ENCODE results near the gene CD160. TPM values are rescaled to one million over a fixed set of nuclear protein-coding genes. Genes with fewer than 3 reads are reported as not detected.
A peak's percentile ranks its signal among the peaks of the same experiment; 100 is the strongest.

CD160 gene
- polyA plus RNA-seq, 3 donors = 0.01 to 1.4 (median 0.16) TPM

DNA sequence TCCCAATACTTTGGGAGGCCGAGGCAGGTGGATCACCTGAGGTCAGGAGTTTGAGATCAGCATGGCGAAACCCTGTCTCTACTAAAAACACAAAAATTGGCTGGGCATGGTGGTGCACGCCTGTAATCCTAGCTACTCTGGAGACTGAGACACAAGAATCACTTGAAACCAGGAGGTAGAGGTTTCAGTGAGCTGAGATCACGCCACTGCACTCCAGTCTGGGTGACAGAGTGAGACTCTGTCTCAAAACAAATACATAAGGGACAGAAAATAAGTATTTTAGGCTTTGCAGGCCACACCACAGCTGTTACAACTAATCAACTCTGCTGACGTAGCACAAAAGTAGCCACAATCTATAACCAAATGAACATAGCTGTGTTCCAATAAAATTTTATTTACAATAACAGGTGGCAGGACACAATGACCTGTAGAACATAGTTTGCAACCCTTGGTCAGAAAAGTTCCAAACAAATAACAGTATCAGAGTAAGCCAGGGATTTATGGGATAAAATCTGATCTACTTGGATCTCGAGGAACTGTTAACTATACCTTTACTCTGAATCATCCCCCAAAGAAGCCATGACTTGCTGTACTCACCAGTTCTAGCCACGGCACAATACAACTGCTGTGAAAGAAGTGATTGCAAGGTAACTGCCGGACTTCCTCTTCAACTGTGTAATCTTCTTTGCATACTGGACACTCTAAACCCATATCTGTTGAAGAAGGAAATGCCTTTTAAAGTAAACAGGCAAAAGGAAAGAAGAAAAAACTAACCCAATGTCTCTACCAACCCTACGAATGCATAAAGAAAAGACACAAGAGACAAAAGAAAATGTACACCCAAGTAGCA is 28.3 kb downstream of the CD160 start:
- H3K27ac Mint-ChIP-seq = peak overlapping the region in 4 of 7 donors; percentile 7 to 57 (median 36)
- 92% methylated on average over 2 of the region's 9 CpGs for WGBS (ENCODE audit: insufficient coverage)
- intact Hi-C loops (cut with micrococcal nuclease) = no loop called here
- H3K27me3 Mint-ChIP-seq (ENCODE audit: low read depth in 3 of 3) = no peaks in the 10 kb centered on the region
- Histone ChIP-seq H3K4me2 (replicated peaks; ENCODE audit: extremely low read depth, low read length, poor library complexity, severe bottlenecking) (no peak overlapping the region), H3K4me3 (replicated peaks in 1 of 3; ENCODE audit: low read depth in 2 of 3, low read length in 3 of 3) (no peak overlapping the region), H4K20me1 (ENCODE audit: insufficient read depth, low read length) (no peaks in the 10 kb centered on the region), H3K4me1 (ENCODE audit: control insufficient read depth in 1 of 2, insufficient read depth in 2 of 2, low read length in 2 of 2) (peaks cover 12 to 13% of the 10 kb centered on the region in 2 donors), H2AFZ (ENCODE audit: insufficient read depth, low read depth, low read length, poor library complexity, severe bottlenecking) (no peak overlapping the region), H3K27me3 (ENCODE audit: control insufficient read depth in 2 of 2, insufficient read depth in 2 of 2, low read length in 2 of 2) (no peaks in the 10 kb centered on the region), H3K9ac (ENCODE audit: insufficient read depth, low read length, poor library complexity, severe bottlenecking) (no peak overlapping the region), H3K9me3 (replicated peaks in 1 of 2; ENCODE audit: control insufficient read depth in 1 of 2, insufficient read depth in 1 of 2, low read length in 2 of 2) (no peaks in the 10 kb centered on the region), H3K36me3 (replicated peaks in 1 of 2; ENCODE audit: control insufficient read depth in 1 of 2, insufficient read depth in 2 of 2, low read length in 2 of 2) (peaks cover 51 to 96% of the 10 kb centered on the region in 2 donors), H3K79me2 (ENCODE audit: insufficient read depth, low read length) (no peaks in the 10 kb centered on the region), H3K27ac (ENCODE audit: low read depth in 1 of 2, low read length in 2 of 2) (peak overlapping the region in 1 of 2 donors; percentile 43)
- H3K36me3 Mint-ChIP-seq = peaks cover 83 to 89% of the 10 kb centered on the region in 2 donors
- H3K4me1 Mint-ChIP-seq = peaks cover 28% of the 10 kb centered on the region
- no peak overlapping the region for H3K4me3 Mint-ChIP-seq
- DNase-seq = no peak
- TF ChIP-seq, protein P1, sequence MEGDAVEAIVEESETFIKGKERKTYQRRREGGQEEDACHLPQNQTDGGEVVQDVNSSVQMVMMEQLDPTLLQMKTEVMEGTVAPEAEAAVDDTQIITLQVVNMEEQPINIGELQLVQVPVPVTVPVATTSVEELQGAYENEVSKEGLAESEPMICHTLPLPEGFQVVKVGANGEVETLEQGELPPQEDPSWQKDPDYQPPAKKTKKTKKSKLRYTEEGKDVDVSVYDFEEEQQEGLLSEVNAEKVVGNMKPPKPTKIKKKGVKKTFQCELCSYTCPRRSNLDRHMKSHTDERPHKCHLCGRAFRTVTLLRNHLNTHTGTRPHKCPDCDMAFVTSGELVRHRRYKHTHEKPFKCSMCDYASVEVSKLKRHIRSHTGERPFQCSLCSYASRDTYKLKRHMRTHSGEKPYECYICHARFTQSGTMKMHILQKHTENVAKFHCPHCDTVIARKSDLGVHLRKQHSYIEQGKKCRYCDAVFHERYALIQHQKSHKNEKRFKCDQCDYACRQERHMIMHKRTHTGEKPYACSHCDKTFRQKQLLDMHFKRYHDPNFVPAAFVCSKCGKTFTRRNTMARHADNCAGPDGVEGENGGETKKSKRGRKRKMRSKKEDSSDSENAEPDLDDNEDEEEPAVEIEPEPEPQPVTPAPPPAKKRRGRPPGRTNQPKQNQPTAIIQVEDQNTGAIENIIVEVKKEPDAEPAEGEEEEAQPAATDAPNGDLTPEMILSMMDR (IDR thresholded peaks at IDR 0.05) = no peak
- no peaks in the 10 kb centered on the region for H3K9me3 Mint-ChIP-seq

DNA sequence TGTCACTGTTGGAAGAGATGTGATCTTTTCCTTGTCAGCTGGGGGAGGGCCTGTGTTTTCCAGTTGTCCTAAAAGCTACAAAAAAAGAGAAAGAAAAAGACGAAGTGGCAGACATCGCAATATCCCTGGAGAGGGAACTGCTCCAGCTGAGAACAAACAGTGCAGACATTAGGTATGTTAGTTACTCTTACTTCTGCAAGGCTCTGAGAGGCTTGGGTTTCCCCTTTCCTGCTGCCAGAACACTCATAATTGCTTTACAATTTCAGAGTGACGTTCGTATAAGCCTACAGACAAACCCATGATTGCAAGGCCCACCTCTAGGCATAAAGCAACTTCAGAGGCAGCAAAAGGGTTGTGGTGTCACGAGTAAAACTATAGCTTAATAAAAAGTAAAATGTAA is 31.1 kb downstream of the CD160 start:
- Histone ChIP-seq H3K4me3 (replicated peaks in 1 of 3; ENCODE audit: low read depth in 2 of 3, low read length in 3 of 3) (no peak overlapping the region), H3K9ac (ENCODE audit: insufficient read depth, low read length, poor library complexity, severe bottlenecking) (no peak overlapping the region), H3K4me1 (ENCODE audit: control insufficient read depth in 1 of 2, insufficient read depth in 2 of 2, low read length in 2 of 2) (peaks cover 12 to 13% of the 10 kb centered on the region in 2 donors), H3K4me2 (replicated peaks; ENCODE audit: extremely low read depth, low read length, poor library complexity, severe bottlenecking) (no peak overlapping the region), H3K27ac (ENCODE audit: low read depth in 1 of 2, low read length in 2 of 2) (no peak overlapping the region), H2AFZ (ENCODE audit: insufficient read depth, low read depth, low read length, poor library complexity, severe bottlenecking) (no peak overlapping the region), H3K27me3 (ENCODE audit: control insufficient read depth in 2 of 2, insufficient read depth in 2 of 2, low read length in 2 of 2) (no peaks in the 10 kb centered on the region), H3K9me3 (replicated peaks in 1 of 2; ENCODE audit: control insufficient read depth in 1 of 2, insufficient read depth in 1 of 2, low read length in 2 of 2) (no peaks in the 10 kb centered on the region), H4K20me1 (ENCODE audit: insufficient read depth, low read length) (no peaks in the 10 kb centered on the region), H3K36me3 (replicated peaks in 1 of 2; ENCODE audit: control insufficient read depth in 1 of 2, insufficient read depth in 2 of 2, low read length in 2 of 2) (peaks cover 36 to 83% of the 10 kb centered on the region in 2 donors), H3K79me2 (ENCODE audit: insufficient read depth, low read length) (no peaks in the 10 kb centered on the region)
- TF ChIP-seq, protein P1 (IDR thresholded peaks at IDR 0.05) = no peak
- Mint-ChIP-seq H3K4me3 (no peak overlapping the region), H3K9me3 (no peaks in the 10 kb centered on the region), H3K27me3 (ENCODE audit: low read depth in 3 of 3) (peaks cover 0 to under 1% (median 0%) of the 10 kb centered on the region in 3 donors), H3K36me3 (peaks cover 77 to 86% of the 10 kb centered on the region in 2 donors), H3K4me1 (peaks cover 28% of the 10 kb centered on the region), H3K27ac (no peak overlapping the region)
- no peak for DNase-seq
- intact Hi-C loops (cut with micrococcal nuclease) = no loop called here
- 100% methylated on average over 1 of the region's 5 CpGs for WGBS (ENCODE audit: insufficient coverage)
